Progenitor cell of endocrine pancreas (in vitro differentiated cells): ENCODE data around the gene SLC16A10. TPM values are rescaled to one million over a fixed set of nuclear protein-coding genes. Genes with fewer than 3 reads are reported as not detected.

Experiments
- DNase-seq: peaks from one replicate; pipeline ENCODE4 v3.0.0; 2021; ENCODE audit warnings: low spot score; ENCODE audit not compliant: unreplicated experiment
- H3K27ac Mint-ChIP-seq: 2 replicates; pipeline ENCODE4 v1.8.0; 2021; ENCODE audit warnings: mild to moderate bottlenecking, moderate library complexity, mixed read lengths
- H3K27me3 Mint-ChIP-seq: 2 replicates; pipeline ENCODE4 v1.8.0; 2021; ENCODE audit warnings: mixed read lengths
- H3K36me3 Mint-ChIP-seq: 2 replicates; pipeline ENCODE4 v1.8.0; 2022; ENCODE audit warnings: mixed read lengths; ENCODE audit not compliant: insufficient read depth
- H3K4me1 Mint-ChIP-seq: 2 replicates; pipeline ENCODE4 v1.8.0; 2021; ENCODE audit warnings: low read depth, mixed read lengths
- H3K4me3 Mint-ChIP-seq: 2 replicates; pipeline ENCODE4 v1.8.0; 2021; ENCODE audit warnings: low read depth, mild to moderate bottlenecking, moderate library complexity, mixed read lengths
- H3K9me3 Mint-ChIP-seq: 2 replicates; pipeline ENCODE4 v1.8.0; 2021; ENCODE audit warnings: low read depth, mixed read lengths
- CTCF ChIP-seq: fragments of 200-600 bp; sonication (generic); IDR thresholded peaks from one replicate; pipeline ENCODE4 v1.5.0; 2021; ENCODE audit warnings: antibody characterized with exemption, mild to moderate bottlenecking; ENCODE audit not compliant: unreplicated experiment
- total RNA-seq: library from RNA; stranded (reverse); gene quantifications from 2 replicates; pipeline ENCODE4 v1.2.1, GENCODE V29; 2021

The SLC16A10 gene
- total RNA-seq, 1 donor from 2014 or later = 7.0 TPM

- H3K4me1 Mint-ChIP-seq = peaks cover 50% of the 10 kb centered on the region
- DNase-seq = no peak
- no peak overlapping the region for H3K4me3 Mint-ChIP-seq
- H3K27me3 Mint-ChIP-seq = no peaks in the 10 kb centered on the region
- H3K27ac Mint-ChIP-seq = peak overlapping the region; percentile 21
- H3K36me3 Mint-ChIP-seq = no peaks in the 10 kb centered on the region
- no peaks in the 10 kb centered on the region for H3K9me3 Mint-ChIP-seq
- no peak for TF ChIP-seq CTCF
Measured at GRCh38 chr6:111258010-111258409, 170.7 kb downstream of the SLC16A10 start.

- no peaks in the 10 kb centered on the region for H3K9me3 Mint-ChIP-seq
- peak overlapping the region; percentile 92 for H3K27ac Mint-ChIP-seq
- no peaks in the 10 kb centered on the region for H3K27me3 Mint-ChIP-seq
- H3K4me1 Mint-ChIP-seq = peaks cover 49% of the 10 kb centered on the region
- H3K4me3 Mint-ChIP-seq = peak overlapping the region; percentile 75
- TF ChIP-seq CTCF = no peak
- no peaks in the 10 kb centered on the region for H3K36me3 Mint-ChIP-seq
- DNase-seq = no peak
Measured at GRCh38 chr6:111258615-111259088, 171.3 kb downstream of the SLC16A10 start.

DNA sequence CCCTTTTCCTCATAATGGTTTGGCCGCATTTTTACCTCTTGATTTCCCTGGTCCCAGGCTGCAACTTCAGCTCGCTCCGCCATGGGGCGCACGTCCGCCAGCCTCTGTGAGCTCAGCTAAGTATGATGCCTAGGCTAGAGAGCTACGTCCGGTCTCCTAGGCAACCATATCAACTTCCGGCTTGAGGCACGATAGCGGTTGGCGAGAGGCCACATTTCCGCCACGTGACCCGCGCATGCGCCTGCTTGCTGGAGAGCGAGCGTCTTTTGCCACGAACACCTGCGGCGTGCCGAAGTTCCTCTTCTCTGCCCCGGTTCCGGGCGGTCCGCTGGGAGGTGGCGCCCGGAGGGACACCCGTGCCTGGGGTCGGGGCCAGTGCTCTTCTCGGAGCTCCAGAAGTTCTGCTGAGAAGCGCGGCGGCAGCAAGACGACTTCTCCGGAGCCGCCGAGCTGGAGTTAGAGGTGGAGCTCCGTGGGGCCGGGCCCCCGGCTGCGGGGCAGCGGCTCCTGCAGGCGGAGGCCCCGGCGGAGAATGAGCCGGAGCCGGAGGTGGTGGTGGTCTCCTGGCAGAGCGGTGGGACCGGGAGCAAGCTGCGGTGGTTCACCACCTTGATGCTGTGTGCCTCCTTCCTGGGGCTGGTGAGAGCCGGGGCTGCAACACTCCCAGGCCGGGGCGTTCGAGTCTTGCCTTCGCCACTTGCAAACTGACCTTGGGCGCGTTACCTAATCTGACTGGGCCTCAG lies 172.0 kb downstream of the SLC16A10 start:
- H3K4me1 Mint-ChIP-seq = peaks cover 43% of the 10 kb centered on the region
- TF ChIP-seq CTCF = peak; percentile 83
- H3K36me3 Mint-ChIP-seq = peaks cover 2% of the 10 kb centered on the region
- peak overlapping the region; percentile 75 for H3K4me3 Mint-ChIP-seq
- H3K27ac Mint-ChIP-seq = peak overlapping the region; percentile 92
- peak; percentile 95 for DNase-seq
- H3K9me3 Mint-ChIP-seq = no peaks in the 10 kb centered on the region
- H3K27me3 Mint-ChIP-seq = no peaks in the 10 kb centered on the region

GRCh38 chr6:111260570-111261298 lies 173.4 kb downstream of the SLC16A10 start:
- H3K27me3 Mint-ChIP-seq = no peaks in the 10 kb centered on the region
- peak overlapping the region; percentile 75 for H3K4me3 Mint-ChIP-seq
- H3K27ac Mint-ChIP-seq = peak overlapping the region; percentile 2
- H3K36me3 Mint-ChIP-seq = peaks cover 2% of the 10 kb centered on the region
- no peak for TF ChIP-seq CTCF
- no peak for DNase-seq
- no peaks in the 10 kb centered on the region for H3K9me3 Mint-ChIP-seq
- H3K4me1 Mint-ChIP-seq = peaks cover 30% of the 10 kb centered on the region

DNA sequence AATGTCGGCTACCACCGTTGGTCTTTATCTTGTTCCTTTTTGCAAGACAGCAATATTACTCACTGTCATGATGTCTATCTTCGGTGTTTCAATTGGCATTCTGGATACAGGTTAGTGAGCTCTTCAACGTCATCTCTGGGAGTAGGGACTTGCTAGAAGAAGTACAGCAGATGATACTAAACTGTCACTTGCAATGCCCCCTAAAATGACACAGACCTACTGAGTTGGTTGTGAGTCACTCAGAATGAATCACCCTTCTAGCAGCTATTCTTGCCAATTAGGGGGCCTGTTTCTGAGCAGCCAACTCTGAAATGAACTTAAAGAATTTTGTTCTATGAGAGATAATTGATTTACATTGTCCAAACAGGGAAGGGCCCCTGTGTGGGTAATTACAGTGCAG lies 176.5 kb downstream of the SLC16A10 start:
- DNase-seq = no peak
- Mint-ChIP-seq H3K36me3 (peaks cover 17% of the 10 kb centered on the region), H3K9me3 (no peaks in the 10 kb centered on the region), H3K27ac (no peak overlapping the region), H3K4me3 (no peak overlapping the region), H3K4me1 (peaks cover 13% of the 10 kb centered on the region), H3K27me3 (no peaks in the 10 kb centered on the region)
- TF ChIP-seq CTCF = no peak
